Measurements from ENCODE around the gene GPR142. TPM values are rescaled to one million over a fixed set of nuclear protein-coding genes. Genes with fewer than 3 reads are reported as not detected.

The GPR142 gene
- total and polyA plus RNA-seq, 4 donors = 0.05 to 0.08 TPM; not detected in 2

DNA sequence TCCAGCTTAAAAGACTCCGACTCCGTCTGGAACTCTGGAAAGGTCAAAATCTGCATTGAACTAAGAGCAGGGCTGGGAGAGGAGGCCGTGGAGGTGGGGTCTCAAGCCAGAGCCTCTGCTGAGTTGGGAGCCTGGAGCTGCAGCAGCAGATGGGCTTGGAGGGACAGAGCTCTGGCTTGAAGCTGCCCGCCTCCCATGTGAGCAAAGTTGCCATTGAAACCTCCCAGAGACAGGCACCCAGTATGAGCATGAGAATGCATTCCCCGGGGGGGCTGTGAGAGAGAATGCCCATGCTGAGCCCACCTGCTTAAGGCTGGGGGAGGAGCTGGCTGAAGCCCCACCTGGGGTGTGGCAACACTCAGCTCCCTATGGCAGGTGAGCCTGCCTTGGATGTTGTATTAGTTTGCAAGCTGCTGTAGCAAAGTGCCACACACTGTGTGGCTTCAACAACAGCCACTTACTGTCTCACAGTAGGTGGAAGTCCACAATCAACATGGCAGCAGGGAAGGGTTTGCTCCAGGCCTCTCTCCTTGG, 31.7 kb upstream of the GPR142 start:
- Histone ChIP-seq H3K27ac (ENCODE audit: low read depth in 1 of 2, low read length in 2 of 2) (no peak overlapping the region), H3K9me3 (ENCODE audit: control insufficient read depth in 4 of 4, low read length in 3 of 4) (no peaks in the 10 kb centered on the region), H3K4me3 (ENCODE audit: low read depth in 1 of 3, low read length in 3 of 3) (no peak overlapping the region), H3K27me3 (ENCODE audit: control insufficient read depth in 4 of 4, insufficient read depth in 4 of 4, low read length in 3 of 4) (no peaks in the 10 kb centered on the region), H3K36me3 (ENCODE audit: control insufficient read depth in 4 of 4, insufficient read depth in 3 of 4, low read depth in 1 of 4, low read length in 3 of 4) (no peaks in the 10 kb centered on the region), H3K4me1 (ENCODE audit: control insufficient read depth in 4 of 4, insufficient read depth in 4 of 4, low read length in 3 of 4) (no peaks in the 10 kb centered on the region), H3K9ac (ENCODE audit: low read depth in 1 of 2, low read length in 2 of 2) (no peak overlapping the region)
- no peak for TF ChIP-seq RAD21 (IDR thresholded peaks at IDR 0.05)
- no peak for TF ChIP-seq YY1 (IDR thresholded peaks at IDR 0.05)
- TF ChIP-seq, protein P1, sequence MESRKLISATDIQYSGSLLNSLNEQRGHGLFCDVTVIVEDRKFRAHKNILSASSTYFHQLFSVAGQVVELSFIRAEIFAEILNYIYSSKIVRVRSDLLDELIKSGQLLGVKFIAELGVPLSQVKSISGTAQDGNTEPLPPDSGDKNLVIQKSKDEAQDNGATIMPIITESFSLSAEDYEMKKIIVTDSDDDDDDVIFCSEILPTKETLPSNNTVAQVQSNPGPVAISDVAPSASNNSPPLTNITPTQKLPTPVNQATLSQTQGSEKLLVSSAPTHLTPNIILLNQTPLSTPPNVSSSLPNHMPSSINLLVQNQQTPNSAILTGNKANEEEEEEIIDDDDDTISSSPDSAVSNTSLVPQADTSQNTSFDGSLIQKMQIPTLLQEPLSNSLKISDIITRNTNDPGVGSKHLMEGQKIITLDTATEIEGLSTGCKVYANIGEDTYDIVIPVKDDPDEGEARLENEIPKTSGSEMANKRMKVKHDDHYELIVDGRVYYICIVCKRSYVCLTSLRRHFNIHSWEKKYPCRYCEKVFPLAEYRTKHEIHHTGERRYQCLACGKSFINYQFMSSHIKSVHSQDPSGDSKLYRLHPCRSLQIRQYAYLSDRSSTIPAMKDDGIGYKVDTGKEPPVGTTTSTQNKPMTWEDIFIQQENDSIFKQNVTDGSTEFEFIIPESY (IDR thresholded peaks at IDR 0.05) = no peak
- TF ChIP-seq, protein P2, sequence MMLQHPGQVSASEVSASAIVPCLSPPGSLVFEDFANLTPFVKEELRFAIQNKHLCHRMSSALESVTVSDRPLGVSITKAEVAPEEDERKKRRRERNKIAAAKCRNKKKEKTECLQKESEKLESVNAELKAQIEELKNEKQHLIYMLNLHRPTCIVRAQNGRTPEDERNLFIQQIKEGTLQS (IDR thresholded peaks at IDR 0.05) = no peak
- TF ChIP-seq TAF1 (conservative IDR thresholded peaks at IDR 0.05) = no peak
- TF ChIP-seq, protein P3, sequence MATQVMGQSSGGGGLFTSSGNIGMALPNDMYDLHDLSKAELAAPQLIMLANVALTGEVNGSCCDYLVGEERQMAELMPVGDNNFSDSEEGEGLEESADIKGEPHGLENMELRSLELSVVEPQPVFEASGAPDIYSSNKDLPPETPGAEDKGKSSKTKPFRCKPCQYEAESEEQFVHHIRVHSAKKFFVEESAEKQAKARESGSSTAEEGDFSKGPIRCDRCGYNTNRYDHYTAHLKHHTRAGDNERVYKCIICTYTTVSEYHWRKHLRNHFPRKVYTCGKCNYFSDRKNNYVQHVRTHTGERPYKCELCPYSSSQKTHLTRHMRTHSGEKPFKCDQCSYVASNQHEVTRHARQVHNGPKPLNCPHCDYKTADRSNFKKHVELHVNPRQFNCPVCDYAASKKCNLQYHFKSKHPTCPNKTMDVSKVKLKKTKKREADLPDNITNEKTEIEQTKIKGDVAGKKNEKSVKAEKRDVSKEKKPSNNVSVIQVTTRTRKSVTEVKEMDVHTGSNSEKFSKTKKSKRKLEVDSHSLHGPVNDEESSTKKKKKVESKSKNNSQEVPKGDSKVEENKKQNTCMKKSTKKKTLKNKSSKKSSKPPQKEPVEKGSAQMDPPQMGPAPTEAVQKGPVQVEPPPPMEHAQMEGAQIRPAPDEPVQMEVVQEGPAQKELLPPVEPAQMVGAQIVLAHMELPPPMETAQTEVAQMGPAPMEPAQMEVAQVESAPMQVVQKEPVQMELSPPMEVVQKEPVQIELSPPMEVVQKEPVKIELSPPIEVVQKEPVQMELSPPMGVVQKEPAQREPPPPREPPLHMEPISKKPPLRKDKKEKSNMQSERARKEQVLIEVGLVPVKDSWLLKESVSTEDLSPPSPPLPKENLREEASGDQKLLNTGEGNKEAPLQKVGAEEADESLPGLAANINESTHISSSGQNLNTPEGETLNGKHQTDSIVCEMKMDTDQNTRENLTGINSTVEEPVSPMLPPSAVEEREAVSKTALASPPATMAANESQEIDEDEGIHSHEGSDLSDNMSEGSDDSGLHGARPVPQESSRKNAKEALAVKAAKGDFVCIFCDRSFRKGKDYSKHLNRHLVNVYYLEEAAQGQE (IDR thresholded peaks at IDR 0.05) = no peak
- no peak for TF ChIP-seq FOXA2 (IDR thresholded peaks at IDR 0.05)
- TF ChIP-seq GABPA (IDR thresholded peaks at IDR 0.05 in 1 of 2, conservative IDR thresholded peaks at IDR 0.05 in 1 of 2) = no peak
- TF ChIP-seq, protein P4, sequence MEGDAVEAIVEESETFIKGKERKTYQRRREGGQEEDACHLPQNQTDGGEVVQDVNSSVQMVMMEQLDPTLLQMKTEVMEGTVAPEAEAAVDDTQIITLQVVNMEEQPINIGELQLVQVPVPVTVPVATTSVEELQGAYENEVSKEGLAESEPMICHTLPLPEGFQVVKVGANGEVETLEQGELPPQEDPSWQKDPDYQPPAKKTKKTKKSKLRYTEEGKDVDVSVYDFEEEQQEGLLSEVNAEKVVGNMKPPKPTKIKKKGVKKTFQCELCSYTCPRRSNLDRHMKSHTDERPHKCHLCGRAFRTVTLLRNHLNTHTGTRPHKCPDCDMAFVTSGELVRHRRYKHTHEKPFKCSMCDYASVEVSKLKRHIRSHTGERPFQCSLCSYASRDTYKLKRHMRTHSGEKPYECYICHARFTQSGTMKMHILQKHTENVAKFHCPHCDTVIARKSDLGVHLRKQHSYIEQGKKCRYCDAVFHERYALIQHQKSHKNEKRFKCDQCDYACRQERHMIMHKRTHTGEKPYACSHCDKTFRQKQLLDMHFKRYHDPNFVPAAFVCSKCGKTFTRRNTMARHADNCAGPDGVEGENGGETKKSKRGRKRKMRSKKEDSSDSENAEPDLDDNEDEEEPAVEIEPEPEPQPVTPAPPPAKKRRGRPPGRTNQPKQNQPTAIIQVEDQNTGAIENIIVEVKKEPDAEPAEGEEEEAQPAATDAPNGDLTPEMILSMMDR (IDR thresholded peaks at IDR 0.05; ENCODE audit: low read depth, low read length, missing input control) = no peak
- no peak for TF ChIP-seq NR2F2 (IDR thresholded peaks at IDR 0.05)
- TF ChIP-seq, protein P5, sequence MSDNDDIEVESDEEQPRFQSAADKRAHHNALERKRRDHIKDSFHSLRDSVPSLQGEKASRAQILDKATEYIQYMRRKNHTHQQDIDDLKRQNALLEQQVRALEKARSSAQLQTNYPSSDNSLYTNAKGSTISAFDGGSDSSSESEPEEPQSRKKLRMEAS (IDR thresholded peaks at IDR 0.05) = no peak
- TF ChIP-seq HNF4G (IDR thresholded peaks at IDR 0.05) = no peak
- TF ChIP-seq RXRA (IDR thresholded peaks at IDR 0.05) = no peak
- no peak for TF ChIP-seq JUND (IDR thresholded peaks at IDR 0.05)
- no peak for TF ChIP-seq EGR1 (IDR thresholded peaks at IDR 0.05; ENCODE audit: low read depth in 2 of 2)
- TF ChIP-seq FOXA1 (IDR thresholded peaks at IDR 0.05) = no peak
- TF ChIP-seq SP1 (IDR thresholded peaks at IDR 0.05) = no peak
- no peak for TF ChIP-seq HNF4A (conservative IDR thresholded peaks at IDR 0.05)
- DNase-seq (ENCODE audit: low spot score) = no peak
- 80% methylated on average over 5 of the region's 5 CpGs for WGBS

Data from liver (tissue), 9 donors.